Colonic mucosa (tissue), 4 donors: ENCODE measurements around the gene CRTC3. TPM values are rescaled to one million over a fixed set of nuclear protein-coding genes. Genes with fewer than 3 reads are reported as not detected.

Experiments
- DNase-seq: peaks from one replicate; pipeline ENCODE4 v3.0.0-alpha.2; 2020
- H3K27ac ChIP-seq: fragments of 200-600 bp; one replicate; pipeline ENCODE4 v1.8.0; 2021
- H3K27me3 ChIP-seq: fragments of 200-600 bp; one replicate; pipeline ENCODE4 v1.8.0; 2021
- H3K36me3 ChIP-seq: fragments of 200-600 bp; one replicate; pipeline ENCODE4 v1.8.0; 2021
- H3K4me1 ChIP-seq: fragments of 200-600 bp; one replicate; pipeline ENCODE4 v1.8.0; 2021; ENCODE audit warnings: mild to moderate bottlenecking
- H3K4me3 ChIP-seq: fragments of 200-600 bp; one replicate; pipeline ENCODE4 v1.8.0; 2021
- H3K9ac ChIP-seq, 2 donors: one replicate each; pipeline ENCODE4 v1.7.0; 2013; ENCODE audit warnings: control low read depth in 2 of 2, low read depth in 2 of 2, low read length in 2 of 2
- H3K9me3 ChIP-seq: fragments of 200-600 bp; one replicate; pipeline ENCODE4 v1.8.0; 2021
- CTCF ChIP-seq: fragments of 200-600 bp; IDR thresholded peaks from one replicate; pipeline ENCODE4 v1.8.0; 2022; ENCODE audit warnings: antibody characterized with exemption, mild to moderate bottlenecking
- intact Hi-C: fragments of 100-400 bp; cut with DNase I; formaldehyde crosslinking; loops from one replicate; pipeline ENCODE4 v1.14.1; 2022
- total RNA-seq, 2 donors: library from RNA; stranded (reverse); fragmentation: NEBNext Ultra II Directional in 1 of 2; extraction: Animal tissue kit (Norgen Biotek cat#: 25700) in 1 of 2; gene quantifications; one replicate each; pipeline ENCODE4 v1.2.1, GENCODE V29; 2021
- donor health status: healthy.
- donor health status: DM: no; HTN: no; CAD: no.
- donor health status: DM: no; HTN: no; CAD: no.

CRTC3 gene
- total RNA-seq, 2 donors from 2014 or later: 16.1 to 24.2 TPM

- no peak overlapping the region for H3K27ac ChIP-seq
- no peak overlapping the region for H3K9ac ChIP-seq
- no peaks in the 10 kb centered on the region for H3K27me3 ChIP-seq
- H3K4me3 ChIP-seq: no peak overlapping the region
- H3K36me3 ChIP-seq: no peaks in the 10 kb centered on the region
- no peaks in the 10 kb centered on the region for H3K4me1 ChIP-seq
- TF ChIP-seq CTCF: no peak
- intact Hi-C loops: no loop called here
- H3K9me3 ChIP-seq: no peaks in the 10 kb centered on the region
- no peak for DNase-seq
Observed at GRCh38 chr15:90619939-90620338, 90.2 kb downstream of the CRTC3 start.

GRCh38 chr15:90620379-90621067 lies 90.8 kb downstream of the CRTC3 start:
- Histone ChIP-seq H3K9me3 (no peaks in the 10 kb centered on the region), H3K9ac (no peak overlapping the region), H3K36me3 (no peaks in the 10 kb centered on the region), H3K4me3 (no peak overlapping the region), H3K4me1 (no peaks in the 10 kb centered on the region), H3K27me3 (no peaks in the 10 kb centered on the region), H3K27ac (no peak overlapping the region)
- no peak for DNase-seq
- intact Hi-C loops: no loop called here
- TF ChIP-seq CTCF: no peak

- no peaks in the 10 kb centered on the region for H3K27me3 ChIP-seq
- H3K36me3 ChIP-seq: peaks cover 7% of the 10 kb centered on the region
- no peak overlapping the region for H3K27ac ChIP-seq
- H3K9ac ChIP-seq: no peak overlapping the region
- no peaks in the 10 kb centered on the region for H3K9me3 ChIP-seq
- H3K4me1 ChIP-seq: no peaks in the 10 kb centered on the region
- intact Hi-C loops: no loop called here
- no peak for DNase-seq
- no peak for TF ChIP-seq CTCF
- no peak overlapping the region for H3K4me3 ChIP-seq
Observed at GRCh38 chr15:90623854-90624253, 94.1 kb downstream of the CRTC3 start.

- no peak overlapping the region for H3K9ac ChIP-seq
- H3K9me3 ChIP-seq: no peaks in the 10 kb centered on the region
- H3K4me3 ChIP-seq: no peak overlapping the region
- intact Hi-C loops: no loop called here
- H3K27ac ChIP-seq: no peak overlapping the region
- DNase-seq: no peak
- no peak for TF ChIP-seq CTCF
- H3K36me3 ChIP-seq: peaks cover 11% of the 10 kb centered on the region
- no peaks in the 10 kb centered on the region for H3K4me1 ChIP-seq
- H3K27me3 ChIP-seq: no peaks in the 10 kb centered on the region
Observed at GRCh38 chr15:90624278-90624981, 94.7 kb downstream of the CRTC3 start.

GRCh38 chr15:90625037-90625436 lies 95.3 kb downstream of the CRTC3 start:
- Histone ChIP-seq H3K4me1 (no peaks in the 10 kb centered on the region), H3K9ac (no peak overlapping the region), H3K9me3 (no peaks in the 10 kb centered on the region), H3K36me3 (peaks cover 15% of the 10 kb centered on the region), H3K4me3 (no peak overlapping the region), H3K27me3 (no peaks in the 10 kb centered on the region), H3K27ac (no peak overlapping the region)
- TF ChIP-seq CTCF: no peak
- DNase-seq: no peak
- intact Hi-C loops: no loop called here
